ENCODE data around the gene LILRB3. TPM values are rescaled to one million over a fixed set of nuclear protein-coding genes. Genes with fewer than 3 reads are reported as not detected.
"Not testable (repeated sequence)": the region's sequence is repeated elsewhere in the genome, so short reads cannot be mapped to it uniquely, and the experiment has no call there.

Gene LILRB3
- total RNA-seq (2014; rRNA removed; shearing (Covaris generic)), result not detected in 2 replicates

DNA sequence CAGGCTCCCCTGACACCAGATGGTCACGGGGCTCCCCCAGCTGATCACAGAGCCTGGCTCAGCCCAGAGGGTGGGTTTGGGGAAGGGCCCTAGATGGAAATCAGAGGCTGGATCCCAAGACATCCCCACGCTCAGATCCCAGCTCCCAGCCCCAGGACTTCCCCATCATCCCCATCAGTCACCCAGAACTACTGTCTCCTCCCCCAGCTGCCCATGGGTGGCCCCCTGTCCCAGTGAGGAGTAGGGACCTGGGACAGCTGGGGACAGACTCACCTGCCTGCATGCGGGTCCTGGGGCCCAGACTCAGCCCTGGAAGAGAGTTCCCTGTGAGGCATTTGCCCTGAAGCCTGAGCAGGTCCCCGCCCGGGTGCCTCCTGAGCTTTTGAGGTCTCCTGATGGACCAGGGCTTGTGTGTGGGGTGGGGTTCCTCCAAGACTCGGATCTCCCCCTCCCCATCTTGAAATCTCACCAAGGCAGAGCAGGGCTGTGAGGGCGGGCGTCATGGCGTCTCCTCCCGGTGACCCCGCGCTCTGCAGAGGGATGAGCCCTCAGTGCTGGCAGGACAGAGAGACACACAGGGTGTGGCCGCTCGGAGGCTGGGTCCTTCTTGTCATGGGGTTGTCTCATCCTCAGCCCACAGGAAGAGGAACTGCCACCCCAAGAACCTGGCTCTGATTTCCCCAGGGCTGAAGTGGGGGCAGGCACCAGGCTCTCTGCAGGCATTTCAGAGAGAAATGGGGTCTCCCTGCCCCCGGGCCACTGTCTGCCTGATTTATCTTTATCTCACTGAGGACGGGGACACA, at the start of gene LILRB3:
LILRB3 (minus strand) TSS at position 534 of the 803 bp plus-strand sequence; CDS start at position 503, 31 bp downstream.
- not testable (repeated sequence) for DNase-seq (ENCODE audit: low read depth)

DNA sequence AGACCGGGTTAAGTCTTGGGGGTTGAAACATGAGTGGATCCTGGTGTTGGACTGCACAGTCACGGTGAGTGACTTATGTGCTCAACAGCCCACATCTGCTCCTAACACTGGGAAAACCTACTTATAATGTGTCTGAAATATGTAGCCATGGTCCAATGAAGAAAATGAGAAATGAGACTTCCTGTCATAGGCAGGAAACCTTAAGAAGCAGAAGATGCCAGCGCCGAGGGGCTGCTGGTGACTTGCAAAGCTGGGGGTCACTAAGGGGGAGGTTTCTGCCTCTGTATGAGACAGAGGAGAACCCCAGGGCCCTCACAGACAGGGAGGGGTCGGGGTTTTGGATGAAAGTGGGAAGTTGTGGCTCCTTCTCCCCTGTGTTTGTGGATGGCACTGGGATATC, 49.4 kb upstream of the LILRB3 start:
- DNase-seq (ENCODE audit: low read depth), result not testable (repeated sequence)

DNA sequence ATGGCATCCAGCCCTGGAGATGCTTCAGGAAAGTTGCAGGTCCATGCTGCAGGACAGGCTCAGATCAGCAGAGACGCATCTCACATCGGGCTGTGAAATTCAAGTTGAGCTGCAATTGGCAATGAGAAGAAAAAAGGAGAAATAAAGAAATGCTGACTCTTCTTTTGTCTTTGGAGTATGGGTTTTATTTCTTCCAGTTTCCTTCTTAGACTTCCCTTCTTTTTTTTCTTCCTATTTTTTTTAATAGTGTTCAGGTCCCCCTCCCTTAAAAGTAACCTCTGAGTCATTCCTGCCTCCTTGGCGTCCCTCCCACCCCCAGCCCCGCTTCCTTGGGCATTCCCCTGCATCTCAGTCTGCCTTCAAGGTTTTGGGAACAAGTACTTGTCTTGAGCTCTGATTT, 48.8 kb upstream of the LILRB3 start:
- not testable (repeated sequence) for DNase-seq (ENCODE audit: low read depth)

DNA sequence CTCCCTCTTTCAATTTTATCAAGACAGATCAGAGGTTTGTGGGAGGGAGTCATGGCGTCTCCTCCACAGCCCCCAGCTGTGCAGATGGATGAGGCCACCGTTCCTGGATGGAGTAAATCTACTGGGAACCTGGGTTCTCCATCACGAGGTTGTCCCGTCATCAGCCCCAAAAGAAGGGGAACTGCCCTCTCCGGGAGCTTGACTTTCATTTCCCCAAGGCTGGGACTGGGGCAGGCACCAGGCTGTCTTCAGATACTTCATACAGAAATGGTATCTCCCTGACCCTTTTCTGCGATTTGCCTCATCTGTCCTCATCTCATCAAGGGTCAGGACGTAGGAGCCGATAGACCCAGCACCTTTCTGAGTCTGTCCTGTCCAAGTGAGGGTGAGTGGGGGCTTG, 48.3 kb upstream of the LILRB3 start:
- DNase-seq (ENCODE audit: low read depth), result no peak

DNA sequence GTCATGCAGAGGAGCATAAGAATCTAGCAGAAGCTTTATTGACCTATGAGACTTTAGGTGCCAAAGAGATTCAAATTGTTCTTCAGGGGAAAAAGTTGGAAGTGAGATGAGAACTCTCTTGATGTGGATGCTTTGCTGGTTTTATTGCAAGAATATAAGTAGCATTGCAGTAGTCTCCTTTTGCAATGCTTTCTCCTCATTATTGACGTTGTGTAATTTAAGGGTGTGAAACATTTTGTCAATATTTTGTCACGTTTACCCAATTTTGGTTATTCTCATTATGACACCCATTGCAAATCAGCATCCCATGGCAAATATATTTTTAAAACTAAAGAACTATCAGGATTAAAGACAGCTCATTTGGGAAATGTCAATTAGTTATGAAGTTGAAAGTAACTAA, 46.1 kb upstream of the LILRB3 start:
- DNase-seq (ENCODE audit: low read depth), result no peak

DNA sequence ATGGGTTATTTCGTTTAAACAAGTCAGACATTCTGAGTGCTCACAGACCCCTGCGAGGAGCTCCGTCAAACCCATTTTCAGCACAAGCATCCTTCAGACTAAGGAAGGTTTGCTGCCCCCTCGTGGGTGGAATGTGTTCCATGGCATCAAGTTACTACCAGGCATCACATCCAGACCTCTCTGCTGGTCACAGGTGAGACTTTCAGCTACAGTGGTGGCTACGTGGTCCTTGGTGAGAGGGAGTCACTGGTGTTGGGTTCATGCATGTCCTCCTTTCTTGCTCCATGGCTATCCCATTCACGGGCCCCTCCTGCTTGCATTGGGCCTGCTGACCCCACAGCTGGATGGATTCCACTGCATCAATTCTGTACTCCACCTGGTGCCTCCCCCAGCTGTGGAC, 43.3 kb upstream of the LILRB3 start:
- peak; percentile 62 for DNase-seq (ENCODE audit: low read depth)

DNA sequence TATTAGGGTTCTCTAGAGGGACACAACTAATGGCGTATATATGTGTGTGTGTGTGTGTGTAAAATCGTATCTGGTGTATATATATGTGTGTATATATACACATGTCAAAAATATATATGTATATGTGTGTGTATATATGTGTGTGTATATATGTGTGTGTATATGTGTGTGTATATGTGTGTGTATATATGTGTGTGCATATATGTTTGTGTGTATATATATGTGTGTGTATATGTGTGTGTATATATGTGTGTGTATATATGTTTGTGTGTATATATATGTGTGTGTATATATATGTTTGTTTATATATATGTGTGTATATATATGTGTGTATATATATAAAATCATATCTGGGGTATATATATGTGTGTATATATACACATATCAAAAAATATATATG, 39.7 kb upstream of the LILRB3 start:
- no peak for DNase-seq (ENCODE audit: low read depth)

DNA sequence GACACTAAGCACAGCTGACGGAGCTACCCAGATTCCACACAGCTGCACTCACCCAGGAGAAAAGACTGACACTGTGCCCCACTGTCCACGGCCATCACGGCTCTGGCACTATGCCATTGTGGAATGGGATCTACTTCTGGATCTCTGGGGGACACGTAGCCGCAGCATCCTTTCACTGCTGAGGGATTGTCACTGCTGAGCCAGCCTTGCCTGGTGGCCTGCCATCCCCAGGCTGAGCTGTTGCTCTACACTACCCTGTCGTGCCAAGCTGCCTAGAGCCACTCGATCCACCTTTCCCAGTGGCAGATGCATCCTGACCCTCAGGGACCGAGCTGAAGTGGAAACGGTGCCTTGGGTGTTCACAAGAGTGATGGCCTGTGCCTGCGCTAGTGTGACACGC, 39.3 kb upstream of the LILRB3 start:
- DNase-seq (ENCODE audit: low read depth), result no peak

DNA sequence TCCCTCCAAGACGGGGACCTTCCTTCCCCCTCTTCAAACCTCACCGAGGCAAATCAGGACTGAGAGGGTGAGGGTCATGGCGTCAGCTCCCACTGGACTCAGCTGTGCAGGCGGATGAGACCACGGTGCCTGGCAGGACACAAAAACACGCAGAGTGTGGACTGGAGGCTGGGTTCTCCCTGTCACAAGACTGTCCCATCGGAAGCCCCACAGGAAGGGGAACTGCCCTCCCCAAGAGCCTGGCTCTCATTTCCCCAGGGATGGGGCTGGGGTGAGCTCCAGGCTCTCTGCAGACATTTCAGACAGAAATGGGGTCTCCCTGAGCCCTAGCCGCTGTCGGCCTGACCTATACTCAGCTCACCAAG, 34.3 kb upstream of the LILRB3 start, which contains the start of gene LILRB5:
LILRB5 (minus strand) TSS at position 158 of the 365 bp plus-strand sequence; CDS start at position 78, 80 bp downstream.
- no peak for DNase-seq (ENCODE audit: low read depth)

DNA sequence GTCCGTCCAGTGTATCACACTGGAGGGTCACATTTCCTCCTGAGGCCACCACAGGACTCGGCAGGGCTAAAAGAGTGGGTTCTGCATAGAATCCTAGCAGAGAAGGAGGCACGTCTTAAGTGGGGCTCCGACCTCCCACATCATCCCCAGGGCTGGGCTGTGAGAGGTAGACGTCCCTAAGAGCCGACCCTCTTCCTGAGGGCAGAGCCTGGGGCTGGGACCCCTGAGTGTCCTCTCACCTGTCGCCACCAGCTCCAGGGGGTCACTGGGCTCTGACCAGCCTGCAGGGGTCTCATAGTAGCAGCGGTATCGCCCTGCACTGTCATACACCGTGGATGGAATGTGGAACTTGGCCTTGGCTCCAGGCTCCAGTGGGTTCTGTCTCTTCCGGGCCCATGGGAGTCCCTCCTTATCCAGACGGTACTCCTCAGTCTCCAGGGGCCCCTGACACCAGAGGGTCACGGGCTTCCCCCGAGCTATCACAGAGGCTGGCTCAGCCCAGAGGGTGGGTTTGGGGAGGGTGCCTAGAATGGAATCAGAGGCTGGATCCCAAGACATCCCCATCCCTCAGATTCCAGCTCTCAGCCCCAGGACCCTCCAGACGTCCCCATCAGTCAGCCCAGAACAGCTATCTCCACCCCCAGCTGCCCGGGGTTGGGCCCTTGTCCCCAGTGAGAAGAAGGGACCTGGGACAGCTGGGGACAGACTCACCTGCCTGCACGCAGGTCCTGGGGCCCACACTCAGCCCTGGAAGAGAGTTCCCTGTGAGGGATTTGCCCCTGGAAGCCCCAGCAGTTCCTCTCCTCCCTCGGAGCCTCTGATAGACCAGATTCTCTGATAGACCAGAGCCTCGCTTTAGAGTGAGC, 33.7 kb upstream of the LILRB3 start:
- no peak for DNase-seq (ENCODE audit: low read depth)

DNA sequence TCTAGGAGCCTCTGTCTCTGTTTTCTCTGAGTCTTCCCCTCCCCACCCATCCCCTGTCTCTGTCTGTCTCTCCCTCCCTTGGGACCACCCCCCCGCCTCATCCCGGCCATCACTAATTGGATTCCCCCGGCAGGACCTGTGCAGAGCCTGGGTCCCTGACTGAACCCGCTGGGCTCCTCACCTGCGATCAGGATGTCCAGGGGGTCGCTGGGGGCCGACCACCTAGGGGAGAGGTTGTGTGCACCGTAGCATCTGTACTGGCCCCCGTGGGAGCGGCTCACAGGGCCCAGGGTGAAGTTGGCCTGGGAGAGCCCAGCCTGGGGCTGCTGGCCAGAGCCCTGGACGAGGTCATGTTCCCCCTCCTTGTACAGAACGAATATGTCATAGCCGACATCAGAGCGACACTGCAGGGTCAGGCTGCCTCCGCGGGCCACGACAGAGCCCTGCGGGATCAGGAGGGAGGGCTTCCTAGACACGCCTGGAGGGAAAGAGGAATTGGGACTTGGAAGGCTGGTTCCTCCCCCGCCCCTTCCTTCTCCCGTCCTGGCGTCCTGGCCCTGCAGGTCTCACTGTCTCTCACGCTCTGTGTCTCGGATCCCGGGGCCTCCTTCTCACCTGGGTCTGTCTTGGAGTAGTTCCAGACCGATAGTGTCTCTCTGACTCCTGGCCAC, 32.4 kb upstream of the LILRB3 start:
- DNase-seq (ENCODE audit: low read depth), result no peak

DNA sequence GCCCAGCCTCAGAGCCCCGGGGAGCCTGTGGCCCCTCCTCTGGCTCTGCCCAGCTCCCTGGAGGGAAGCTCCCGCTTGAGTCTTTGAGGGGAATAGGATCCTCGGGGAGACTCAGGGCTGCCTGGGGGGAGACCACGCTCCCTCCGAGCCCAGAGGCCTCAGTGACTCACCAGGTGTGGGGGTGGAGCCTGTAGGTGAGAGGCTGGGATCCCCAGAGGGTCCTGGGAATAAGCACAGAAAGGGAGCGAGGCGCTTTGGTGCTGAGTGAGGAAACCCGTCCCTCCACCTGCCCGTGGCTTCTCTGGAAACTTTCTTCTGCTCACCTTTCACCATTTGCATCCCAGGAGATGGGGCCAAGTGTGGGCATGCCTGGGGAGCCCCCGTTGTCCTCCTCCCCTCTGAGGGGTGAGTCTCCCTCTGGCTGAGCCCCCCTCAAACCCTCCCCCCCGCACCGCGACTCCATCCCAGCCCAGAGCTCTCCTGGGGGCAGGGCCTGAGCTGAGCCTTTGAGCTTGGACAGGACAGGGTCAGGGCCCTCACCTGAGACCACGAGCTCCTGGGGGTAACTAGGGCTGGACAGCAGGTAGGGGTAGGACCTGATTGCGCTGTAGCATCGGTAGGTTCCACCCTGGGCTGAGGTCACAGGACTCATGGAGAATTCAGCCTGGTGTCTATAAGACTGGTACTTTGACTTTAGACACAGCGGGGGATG, 31.5 kb upstream of the LILRB3 start:
- no peak for DNase-seq (ENCODE audit: low read depth)

DNA sequence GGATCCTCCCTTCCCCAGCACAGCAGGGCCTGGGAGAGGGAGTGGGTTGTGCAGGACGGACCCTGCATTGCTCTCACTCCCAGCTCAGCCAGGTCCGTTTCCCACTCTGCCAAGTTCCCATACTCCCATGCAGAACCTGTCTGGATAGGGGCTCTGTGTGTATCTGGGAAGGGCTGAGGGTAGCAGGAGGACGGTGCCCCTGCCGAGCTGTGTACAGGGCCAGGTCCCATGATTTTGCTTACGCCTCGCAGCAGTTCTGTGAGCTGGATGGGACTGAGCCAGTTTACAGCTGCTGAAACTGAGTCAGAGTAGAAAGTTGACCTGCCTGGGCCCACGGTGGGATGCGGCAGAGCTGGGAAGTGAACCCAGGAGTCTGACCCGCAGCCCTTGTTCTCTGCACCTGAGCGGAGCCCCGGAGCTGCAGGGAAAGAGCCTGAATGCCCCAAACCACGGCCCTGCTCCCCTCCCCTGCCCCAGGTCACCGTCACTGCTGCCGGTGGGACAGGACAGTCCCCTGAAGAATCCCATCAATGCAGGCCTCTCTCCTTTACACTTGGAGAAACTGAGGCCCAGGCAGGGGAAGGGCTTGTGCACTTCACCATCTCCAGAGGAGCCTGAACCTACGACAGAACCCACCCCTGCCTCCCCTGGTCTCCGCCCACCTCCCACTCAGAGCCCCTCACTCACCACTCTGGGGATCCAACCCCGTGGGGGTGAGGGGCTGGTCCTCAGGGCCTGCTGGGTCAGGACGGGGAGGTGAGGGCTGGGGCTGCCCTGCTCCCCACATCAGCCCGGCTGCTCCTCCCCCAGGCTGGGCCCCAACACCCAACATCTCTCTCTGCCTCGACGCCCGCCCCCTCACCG, 30.8 kb upstream of the LILRB3 start:
- DNase-seq (ENCODE audit: low read depth), result no peak

DNA sequence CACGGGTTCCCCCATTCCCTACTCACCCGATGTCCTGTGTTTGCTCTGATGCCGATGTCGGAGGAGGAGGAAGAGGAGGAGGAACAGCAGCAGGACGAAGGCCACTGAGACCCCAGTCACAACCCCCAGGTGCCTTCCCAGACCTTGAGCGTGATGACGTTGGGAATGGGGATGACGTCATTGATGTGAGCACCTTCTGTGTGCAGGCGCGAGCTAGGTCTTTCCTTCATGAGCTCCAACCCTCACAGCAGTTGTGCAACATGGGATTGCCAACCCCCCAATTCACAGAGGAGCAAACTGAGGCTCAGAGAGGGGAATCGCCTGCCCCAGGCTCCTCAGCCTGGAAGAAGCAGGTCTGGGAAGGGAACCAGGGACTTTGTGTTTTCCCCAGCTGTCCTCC, 30.0 kb upstream of the LILRB3 start:
- no peak for DNase-seq (ENCODE audit: low read depth)

DNA sequence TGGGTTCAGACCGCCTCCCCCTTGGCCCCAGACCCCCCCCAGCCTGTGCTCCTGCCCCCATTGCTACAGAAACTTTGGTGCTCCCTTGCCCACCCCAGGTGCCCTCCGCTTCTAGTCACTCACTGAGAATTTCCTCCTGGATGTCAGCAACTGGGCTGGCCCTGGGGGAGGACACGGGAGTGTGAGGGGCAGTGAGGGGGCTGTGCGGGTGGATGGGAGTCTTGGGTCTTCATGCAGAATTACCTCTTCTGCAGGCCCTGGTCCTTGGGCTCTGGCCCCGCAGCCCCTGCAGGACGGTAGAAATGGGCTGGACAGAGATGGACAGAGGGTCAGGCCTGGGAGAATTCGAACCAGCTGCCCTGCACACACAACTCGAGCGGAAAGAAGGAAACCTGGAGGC, 29.4 kb upstream of the LILRB3 start:
- no peak for DNase-seq (ENCODE audit: low read depth)

DNA sequence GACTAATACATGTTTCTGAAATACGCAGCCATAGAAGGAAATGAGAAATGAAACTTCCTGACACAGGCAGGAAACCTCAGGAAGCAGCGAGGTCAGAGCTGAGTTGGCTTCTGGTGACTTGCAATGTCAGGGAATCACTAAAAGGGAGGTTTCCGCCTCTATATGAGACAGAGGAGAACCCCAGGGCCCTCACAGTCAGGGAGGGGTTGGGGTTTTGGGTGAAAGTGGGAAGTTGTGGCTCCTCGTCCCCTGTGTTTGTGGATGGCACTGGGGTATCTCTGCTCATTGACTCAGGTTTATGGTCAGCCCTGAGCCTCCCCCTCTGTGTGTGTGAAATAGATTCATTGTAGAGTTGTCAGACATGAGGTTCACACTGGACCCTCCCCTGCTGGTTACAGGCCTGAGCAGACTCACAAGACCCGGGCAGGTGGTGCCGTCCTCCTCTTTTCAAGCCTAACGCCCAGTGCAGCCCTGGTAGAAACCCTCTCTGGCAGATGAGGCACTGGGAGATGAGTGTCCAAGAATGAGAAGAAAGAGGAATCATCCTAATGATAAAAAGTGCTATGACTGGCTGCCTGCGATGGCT, 25.3 kb upstream of the LILRB3 start:
- DNase-seq (ENCODE audit: low read depth), result peak; percentile 44

DNA sequence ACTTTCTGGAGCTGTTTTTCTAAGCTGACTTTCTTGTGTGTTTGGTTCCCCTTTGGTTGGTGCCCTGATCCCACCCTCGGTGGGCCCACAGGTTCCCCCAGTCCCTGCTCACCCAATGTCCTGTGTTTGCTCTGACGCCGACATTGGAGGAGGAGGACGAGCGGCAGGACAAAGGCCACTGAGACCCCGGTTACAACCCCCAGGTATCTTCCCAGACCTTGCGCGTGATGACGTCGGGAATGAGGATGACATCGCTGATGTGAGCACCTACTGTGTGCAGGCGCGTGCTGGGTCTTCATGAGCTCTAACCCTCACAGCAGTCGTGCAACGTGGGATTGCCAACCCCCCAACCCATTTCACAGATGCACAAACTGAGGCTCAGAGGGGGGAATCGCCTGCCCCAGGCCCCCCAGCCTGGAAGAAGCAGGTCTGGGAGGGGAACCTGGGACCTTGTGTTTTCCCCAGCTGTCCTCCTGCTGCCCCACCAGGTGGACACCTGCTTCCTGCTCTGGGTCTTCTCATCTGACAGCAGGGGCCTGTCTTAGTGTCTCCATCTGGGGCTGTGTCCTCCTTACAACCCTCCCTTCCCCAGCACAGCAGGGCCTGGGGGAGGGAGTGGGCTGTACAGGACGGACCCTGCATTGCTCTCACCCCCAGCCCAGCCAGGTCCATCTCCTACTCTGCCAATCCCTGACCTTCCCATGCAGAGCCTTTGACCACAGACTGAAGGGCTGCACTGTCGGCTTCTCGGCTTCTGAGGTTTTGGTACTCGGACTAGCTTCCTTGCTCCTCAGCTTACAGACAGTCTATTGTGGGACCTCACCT, 24.5 kb upstream of the LILRB3 start:
- DNase-seq (ENCODE audit: low read depth), result no peak

DNA sequence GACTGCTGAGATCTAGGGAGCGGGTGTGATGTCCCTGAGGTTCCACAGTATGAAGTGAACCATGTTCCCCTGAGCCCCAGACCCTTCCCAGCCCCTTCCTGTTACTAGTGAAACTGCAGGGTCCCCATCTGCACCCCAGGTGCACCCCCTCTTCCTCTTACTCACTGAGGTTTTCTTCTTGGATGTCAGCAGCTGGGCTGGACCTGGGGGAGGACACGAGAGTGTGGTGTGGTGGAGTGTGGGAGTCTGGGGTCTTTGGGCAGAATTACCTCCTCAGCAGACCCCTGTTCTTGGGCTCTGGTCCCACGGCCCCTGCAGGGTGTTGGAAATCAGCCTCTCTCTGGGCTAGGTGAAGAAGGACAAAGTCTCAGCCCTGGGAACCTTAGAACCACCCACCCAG, 23.1 kb upstream of the LILRB3 start:
- no peak for DNase-seq (ENCODE audit: low read depth)

DNA sequence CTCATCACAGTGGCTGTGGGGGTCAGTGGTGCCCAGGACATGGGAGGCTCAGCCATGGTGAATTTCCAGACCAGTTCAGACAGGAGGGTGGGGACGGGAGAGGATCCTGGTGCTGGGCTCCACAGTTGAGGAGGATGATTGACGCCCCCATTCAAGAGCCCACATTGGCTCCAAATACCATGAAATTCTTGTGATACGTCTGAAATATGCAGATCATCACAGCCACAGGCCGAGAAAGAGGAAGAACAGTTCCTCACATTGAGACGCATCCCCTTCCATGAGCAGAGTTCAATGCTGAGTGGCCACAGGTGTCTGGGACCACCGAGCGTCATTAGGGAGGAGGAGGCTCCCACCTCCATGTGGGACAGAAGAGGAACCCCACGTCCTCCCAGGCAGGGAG, 21.0 kb upstream of the LILRB3 start:
- DNase-seq (ENCODE audit: low read depth), result not testable (repeated sequence)

Measured in M059J (cell line).